K562 (cell line): ENCODE results near the gene TRDMT1.

Source experiments
- EWSR1 ChIP-seq: fragments of 450-650 bp; IDR thresholded peaks from 2 replicates; pipeline ENCODE4 v1.6.1; 2018; ENCODE audit warnings: borderline replicate concordance, mild to moderate bottlenecking, low read depth, moderate library complexity; ENCODE audit not compliant: partially characterized antibody
- SNIP1 ChIP-seq: fragments of 450-650 bp; IDR thresholded peaks from 2 replicates; pipeline ENCODE4 v1.7.1; 2017; ENCODE audit warnings: low read depth, mild to moderate bottlenecking
- SOX6 ChIP-seq: fragments of 450-650 bp; IDR thresholded peaks from 2 replicates; pipeline ENCODE4 v1.6.1; 2014; ENCODE audit warnings: mild to moderate bottlenecking
- TF ChIP-seq, protein P1 (sequence below), 2 experiments: fragments of 450-650 bp; IDR thresholded peaks; 2 replicates each; pipeline ENCODE4 v1.6.1; 2016
- TF ChIP-seq, protein P2 (sequence below), 3 experiments: IDR thresholded peaks in 2 of 3; conservative IDR thresholded peaks in 1 of 3; 2 replicates each; pipeline ENCODE4 v1.5.1; 2011 to 2012; ENCODE audit warnings: low read length in 3 of 3, mild to moderate bottlenecking in 3 of 3, control low read depth in 2 of 3, improper control_type of control experiment in 1 of 3, inconsistent platforms in 1 of 3, low read depth in 1 of 3, mixed read lengths in 1 of 3, moderate library complexity in 1 of 3; ENCODE audit not compliant: insufficient read depth in 2 of 3

DNA sequence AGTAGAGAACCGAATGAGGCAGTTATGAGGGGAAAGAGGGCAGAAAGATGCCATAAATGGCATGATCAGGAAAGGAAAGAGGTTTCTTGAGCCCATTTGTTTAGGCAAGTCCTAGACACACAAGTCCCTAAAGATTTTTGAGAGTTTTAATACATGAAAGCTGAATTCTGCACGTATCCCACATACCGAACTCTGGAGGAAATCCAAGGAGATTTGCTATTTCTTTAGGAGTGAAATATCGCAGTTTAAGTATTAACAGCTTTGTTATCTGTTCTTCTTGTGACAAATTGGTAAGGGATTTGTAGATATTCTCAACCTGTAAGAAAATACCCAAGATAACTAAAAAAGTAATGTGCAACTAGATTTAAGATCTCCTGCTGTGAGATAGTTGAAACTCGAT, 48.2 kb downstream of the TRDMT1 start:
- TF ChIP-seq, protein P1, sequence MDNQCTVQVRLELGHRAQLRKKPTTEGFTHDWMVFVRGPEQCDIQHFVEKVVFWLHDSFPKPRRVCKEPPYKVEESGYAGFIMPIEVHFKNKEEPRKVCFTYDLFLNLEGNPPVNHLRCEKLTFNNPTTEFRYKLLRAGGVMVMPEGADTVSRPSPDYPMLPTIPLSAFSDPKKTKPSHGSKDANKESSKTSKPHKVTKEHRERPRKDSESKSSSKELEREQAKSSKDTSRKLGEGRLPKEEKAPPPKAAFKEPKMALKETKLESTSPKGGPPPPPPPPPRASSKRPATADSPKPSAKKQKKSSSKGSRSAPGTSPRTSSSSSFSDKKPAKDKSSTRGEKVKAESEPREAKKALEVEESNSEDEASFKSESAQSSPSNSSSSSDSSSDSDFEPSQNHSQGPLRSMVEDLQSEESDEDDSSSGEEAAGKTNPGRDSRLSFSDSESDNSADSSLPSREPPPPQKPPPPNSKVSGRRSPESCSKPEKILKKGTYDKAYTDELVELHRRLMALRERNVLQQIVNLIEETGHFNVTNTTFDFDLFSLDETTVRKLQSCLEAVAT (IDR thresholded peaks at IDR 0.05): no peak
- TF ChIP-seq SNIP1: no peak
- TF ChIP-seq EWSR1: no peak
- no peak for TF ChIP-seq SOX6
- TF ChIP-seq, protein P2, sequence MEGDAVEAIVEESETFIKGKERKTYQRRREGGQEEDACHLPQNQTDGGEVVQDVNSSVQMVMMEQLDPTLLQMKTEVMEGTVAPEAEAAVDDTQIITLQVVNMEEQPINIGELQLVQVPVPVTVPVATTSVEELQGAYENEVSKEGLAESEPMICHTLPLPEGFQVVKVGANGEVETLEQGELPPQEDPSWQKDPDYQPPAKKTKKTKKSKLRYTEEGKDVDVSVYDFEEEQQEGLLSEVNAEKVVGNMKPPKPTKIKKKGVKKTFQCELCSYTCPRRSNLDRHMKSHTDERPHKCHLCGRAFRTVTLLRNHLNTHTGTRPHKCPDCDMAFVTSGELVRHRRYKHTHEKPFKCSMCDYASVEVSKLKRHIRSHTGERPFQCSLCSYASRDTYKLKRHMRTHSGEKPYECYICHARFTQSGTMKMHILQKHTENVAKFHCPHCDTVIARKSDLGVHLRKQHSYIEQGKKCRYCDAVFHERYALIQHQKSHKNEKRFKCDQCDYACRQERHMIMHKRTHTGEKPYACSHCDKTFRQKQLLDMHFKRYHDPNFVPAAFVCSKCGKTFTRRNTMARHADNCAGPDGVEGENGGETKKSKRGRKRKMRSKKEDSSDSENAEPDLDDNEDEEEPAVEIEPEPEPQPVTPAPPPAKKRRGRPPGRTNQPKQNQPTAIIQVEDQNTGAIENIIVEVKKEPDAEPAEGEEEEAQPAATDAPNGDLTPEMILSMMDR (IDR thresholded peaks at IDR 0.05 in 2 of 3, conservative IDR thresholded peaks at IDR 0.05 in 1 of 3; ENCODE audit: insufficient read depth in 2 of 3, low read depth in 1 of 3, low read length in 3 of 3): no peak
